ENCODE measurements around the gene ATP2B2.

Gene ATP2B2

GRCh38 chr3:10280571-10280970, 224.8 kb downstream of the ATP2B2 start (continued):
- TF ChIP-seq ZNF518A (tag by site-specific recombination; conservative IDR thresholded peaks at IDR 0.05; ENCODE audit: low read depth), result no peak

GRCh38 chr3:10280177-10280529, 225.2 kb downstream of the ATP2B2 start:
- no peaks in the 10 kb centered on the region for H3K4me1 ChIP-seq (ENCODE audit: control insufficient read depth, insufficient read depth, low read length)
- peaks cover 13 to 87% of the 10 kb centered on the region in 2 experiments for H3K36me3 ChIP-seq (ENCODE audit: control insufficient read depth in 2 of 2, insufficient read depth in 1 of 2, low read length in 2 of 2)
- no peak overlapping the region for H3K4me3 ChIP-seq (ENCODE audit: low read depth, low read length)
- H3K27ac ChIP-seq (ENCODE audit: extremely low read depth, low read depth, low read length), result no peak overlapping the region
- H3K9me3 ChIP-seq (ENCODE audit: control insufficient read depth, insufficient read depth, low read depth, low read length), result no peaks in the 10 kb centered on the region
- no peak for TF ChIP-seq ZNF692 (tag by site-specific recombination; IDR thresholded peaks at IDR 0.05)
- no peak for TF ChIP-seq GFI1B (tag by site-specific recombination; IDR thresholded peaks at IDR 0.05)
- TF ChIP-seq PRDM2 (tag by site-specific recombination; IDR thresholded peaks at IDR 0.05; ENCODE audit: borderline replicate concordance), result no peak
- no peak for TF ChIP-seq ZFHX2 (tag by site-specific recombination; conservative IDR thresholded peaks at IDR 0.05)
- no peak for TF ChIP-seq ZNF785 (tag by site-specific recombination; IDR thresholded peaks at IDR 0.05)
- no peak for TF ChIP-seq ZNF624 (tag by site-specific recombination; IDR thresholded peaks at IDR 0.05)
- ChIA-PET POLR2A (no interaction called here), CTCF (no interaction called here)

GRCh38 chr3:10279384-10280176, 225.8 kb downstream of the ATP2B2 start:
- Histone ChIP-seq H3K9me3 (ENCODE audit: control insufficient read depth, insufficient read depth, low read depth, low read length) (no peaks in the 10 kb centered on the region), H3K36me3 (ENCODE audit: control insufficient read depth in 2 of 2, insufficient read depth in 1 of 2, low read length in 2 of 2) (peaks cover 13 to 83% of the 10 kb centered on the region in 2 experiments), H3K4me1 (ENCODE audit: control insufficient read depth, insufficient read depth, low read length) (peaks cover under 1% of the 10 kb centered on the region; the same call in 1 of the 2 replicates), H3K4me3 (ENCODE audit: low read depth, low read length) (no peak overlapping the region), H3K27ac (ENCODE audit: extremely low read depth, low read depth, low read length) (no peak overlapping the region)
- CTCF ChIA-PET, result no interaction called here
- POLR2A ChIA-PET, result no interaction called here
- peak; percentile 41 for TF ChIP-seq ZFHX2 (tag by site-specific recombination; conservative IDR thresholded peaks at IDR 0.05)
- no peak for TF ChIP-seq ZNF157 (tag by site-specific recombination; IDR thresholded peaks at IDR 0.05)
- TF ChIP-seq ZNF596 (tag by site-specific recombination; IDR thresholded peaks at IDR 0.05), result no peak
- TF ChIP-seq ZNF426 (tag by site-specific recombination; IDR thresholded peaks at IDR 0.05), result no peak
